BLaER1 treated with 17β-estradiol and CSF1 and Interleukin-3, amounts not matched to agents 10 nM and 100 nM (cell line): ENCODE results near the gene OARD1.
A peak's percentile ranks its signal among the peaks of the same experiment; 100 is the strongest.
"Not testable (repeated sequence)": the region's sequence is repeated elsewhere in the genome, so short reads cannot be mapped to it uniquely, and the experiment has no call there.

Experiments used
- H3K27ac ChIP-seq, 11 experiments: shearing (Covaris generic); formaldehyde crosslinking; 2 replicates each; pipeline ENCODE4 v1.8.1; 2022
- H3K27me3 ChIP-seq, 11 experiments: shearing (Covaris generic); formaldehyde crosslinking; 2 replicates each; pipeline ENCODE4 v1.8.1; 2022
- H3K36me3 ChIP-seq, 11 experiments: shearing (Covaris generic); formaldehyde crosslinking; 2 replicates each; pipeline ENCODE4 v1.8.1; 2022
- H3K4me1 ChIP-seq, 10 experiments: shearing (Covaris generic); formaldehyde crosslinking; 2 replicates each; pipeline ENCODE4 v1.8.1; 2022
- H3K4me2 ChIP-seq, 11 experiments: shearing (Covaris generic); formaldehyde crosslinking; 2 replicates each; pipeline ENCODE4 v1.8.1; 2022
- H3K4me3 ChIP-seq, 10 experiments: shearing (Covaris generic); formaldehyde crosslinking; 2 replicates each; pipeline ENCODE4 v1.8.1; 2022
- H3K9ac ChIP-seq, 11 experiments: shearing (Covaris generic); formaldehyde crosslinking; 2 replicates each; pipeline ENCODE4 v1.8.1; 2022
- H3K9me3 ChIP-seq, 11 experiments: shearing (Covaris generic); formaldehyde crosslinking; replicated peaks in 1 of 11; 2 replicates each; pipeline ENCODE4 v1.8.1; 2022
- H4K20me1 ChIP-seq, 11 experiments: shearing (Covaris generic); formaldehyde crosslinking; 2 replicates each; pipeline ENCODE4 v1.8.1; 2022
- Cebpa-rat ChIP-seq, 11 experiments: shearing (Covaris generic); IDR thresholded peaks; 2 replicates each; pipeline ENCODE4 v1.8.1; 2022

The OARD1 gene

GRCh38 chr6:41025966-41026530 lies 46.1 kb downstream of the OARD1 start:
- Histone ChIP-seq H3K27ac (peak overlapping the region in 3 of 11 experiments; percentile 95; a peak in 2 of 22 replicates), H3K9ac (peak overlapping the region in 7 of 11 experiments; percentile 26 to 93 (median 90); a peak in 6 of 22 replicates), H3K4me1 (peaks cover 34 to 55% (median 42%) of the 10 kb centered on the region in 10 experiments), H4K20me1 (no peaks in the 10 kb centered on the region), H3K27me3 (no peaks in the 10 kb centered on the region), H3K4me3 (peak overlapping the region in 6 of 10 experiments; percentile 63 to 75 (median 70); a peak in 4 of 20 replicates), H3K36me3 (peaks cover 0 to 14% (median 0%) of the 10 kb centered on the region in 11 experiments; a peak in 4 of 22 replicates), H3K9me3 (no peaks in the 10 kb centered on the region), H3K4me2 (peak overlapping the region; percentile 92 to 99 (median 95))
- TF ChIP-seq Cebpa-rat (IDR thresholded peaks at IDR 0.05): no peak

GRCh38 chr6:41023114-41023513 lies 49.0 kb downstream of the OARD1 start:
- TF ChIP-seq Cebpa-rat (IDR thresholded peaks at IDR 0.05): no peak
- Histone ChIP-seq H3K4me2 (no peak overlapping the region), H3K27ac (no peak overlapping the region), H3K4me1 (peaks cover 17 to 27% (median 19%) of the 10 kb centered on the region in 10 experiments), H3K4me3 (no peak overlapping the region), H3K9ac (no peak overlapping the region), H4K20me1 (no peaks in the 10 kb centered on the region), H3K36me3 (peaks cover 0 to 19% (median 0%) of the 10 kb centered on the region in 11 experiments; a peak in 4 of 22 replicates), H3K9me3 (peaks cover 0 to 10% (median 0%) of the 10 kb centered on the region in 11 experiments; a peak in 5 of 22 replicates), H3K27me3 (no peaks in the 10 kb centered on the region)

GRCh38 chr6:41022294-41022693 lies 49.9 kb downstream of the OARD1 start:
- no peak overlapping the region for H3K9ac ChIP-seq
- no peak for TF ChIP-seq Cebpa-rat (IDR thresholded peaks at IDR 0.05)
- peaks cover 0 to 10% (median 0%) of the 10 kb centered on the region in 11 experiments; a peak in 5 of 22 replicates for H3K9me3 ChIP-seq
- H3K36me3 ChIP-seq: peaks cover 0 to 19% (median 0%) of the 10 kb centered on the region in 11 experiments; a peak in 4 of 22 replicates
- H3K27me3 ChIP-seq: no peaks in the 10 kb centered on the region
- no peak overlapping the region for H3K4me2 ChIP-seq
- H3K4me3 ChIP-seq: no peak overlapping the region
- H4K20me1 ChIP-seq: no peaks in the 10 kb centered on the region
- peaks cover 17 to 27% (median 18%) of the 10 kb centered on the region in 10 experiments for H3K4me1 ChIP-seq
- H3K27ac ChIP-seq: no peak overlapping the region

GRCh38 chr6:41021832-41022231 lies 50.3 kb downstream of the OARD1 start:
- Histone ChIP-seq H4K20me1 (no peaks in the 10 kb centered on the region), H3K9me3 (peaks cover 0 to 10% (median 0%) of the 10 kb centered on the region in 11 experiments; a peak in 5 of 22 replicates), H3K4me3 (no peak overlapping the region), H3K36me3 (peaks cover 0 to 19% (median 0%) of the 10 kb centered on the region in 11 experiments; a peak in 4 of 22 replicates), H3K27me3 (no peaks in the 10 kb centered on the region), H3K4me1 (peaks cover 13 to 22% (median 14%) of the 10 kb centered on the region in 10 experiments), H3K4me2 (no peak overlapping the region), H3K27ac (no peak overlapping the region), H3K9ac (no peak overlapping the region)
- TF ChIP-seq Cebpa-rat (IDR thresholded peaks at IDR 0.05): no peak

- no peaks in the 10 kb centered on the region for H3K4me1 ChIP-seq
- no peak overlapping the region for H3K9ac ChIP-seq
- no peaks in the 10 kb centered on the region for H4K20me1 ChIP-seq
- no peaks in the 10 kb centered on the region for H3K27me3 ChIP-seq
- no peak for TF ChIP-seq Cebpa-rat (IDR thresholded peaks at IDR 0.05)
- no peak overlapping the region for H3K4me3 ChIP-seq
- H3K36me3 ChIP-seq: peaks cover 0 to 10% (median 0%) of the 10 kb centered on the region in 11 experiments; a peak in 1 of 22 replicates
- peaks cover 0 to 10% (median 0%) of the 10 kb centered on the region in 11 experiments; a peak in 5 of 22 replicates for H3K9me3 ChIP-seq
- no peak overlapping the region for H3K27ac ChIP-seq
- H3K4me2 ChIP-seq: no peak overlapping the region
These were observed 54.5 kb downstream of the OARD1 start for GRCh38 chr6:41017663-41018062.

- H4K20me1 ChIP-seq, H3K4me2 ChIP-seq, H3K9me3 ChIP-seq, H3K9ac ChIP-seq, H3K4me1 ChIP-seq, H3K36me3 ChIP-seq, H3K27me3 ChIP-seq, H3K27ac ChIP-seq, H3K4me3 ChIP-seq: not testable (repeated sequence)
These were observed 56.3 kb downstream of the OARD1 start for GRCh38 chr6:41015860-41016259.

- H3K9me3 ChIP-seq: no peaks in the 10 kb centered on the region
These were observed 57.4 kb downstream of the OARD1 start for GRCh38 chr6:41014780-41015179.

More at GRCh38 chr6:41014780-41015179, 57.4 kb downstream of the OARD1 start:
- no peak for TF ChIP-seq Cebpa-rat (IDR thresholded peaks at IDR 0.05)
- Histone ChIP-seq H3K27me3 (no peaks in the 10 kb centered on the region), H3K9ac (no peak overlapping the region), H3K4me3 (no peak overlapping the region), H3K4me1 (no peaks in the 10 kb centered on the region), H3K36me3 (no peaks in the 10 kb centered on the region), H4K20me1 (no peaks in the 10 kb centered on the region), H3K27ac (no peak overlapping the region), H3K4me2 (no peak overlapping the region)
